GM12878 (cell line): ENCODE measurements around the gene HSD17B13. TPM values are rescaled to one million over a fixed set of nuclear protein-coding genes. Genes with fewer than 3 reads are reported as not detected.

Experiments
- ATAC-seq: fragments of 200-7000 bp; cut with Tn5 transposase; 3 replicates; pipeline ENCODE4 v1.9.1; 2020; ENCODE audit warnings: mild to moderate bottlenecking, moderate library complexity
- BruUV-seq: library from RNA; stranded (reverse); fragments of 400-500 nt; replicated peaks from 2 replicates; lab custom pipeline; 2021; lab: Mats Ljungman, UMichigan
- CTCF ChIA-PET: fragments of 300-600 bp; sonication (Branson Sonifier 250); formaldehyde crosslinking; extraction: SDS; loops from one replicate; lab custom pipeline; 2021; ENCODE audit warnings: inconsistent platforms; lab: Yijun Ruan, JAX
- POLR2A ChIA-PET: fragments of 350-600 bp; formaldehyde crosslinking; extraction: SDS; loops from one replicate; lab custom pipeline; 2021; ENCODE audit warnings: inconsistent platforms; lab: Charles Lee
- RAD21 ChIA-PET: fragments of 300-600 bp; sonication (Branson Sonifier 250); formaldehyde crosslinking; loops from one replicate; lab custom pipeline; 2023; ENCODE audit warnings: antibody characterized with exemption; ENCODE audit not compliant: unreplicated experiment; lab: Charles Lee
- SMC1A ChIA-PET: fragments of 300-600 bp; sonication (Branson Sonifier 250); formaldehyde crosslinking; loops from one replicate; lab custom pipeline; 2023; ENCODE audit not compliant: unreplicated experiment, uncharacterized antibody; lab: Charles Lee
- DNase-seq: peaks from one replicate; pipeline ENCODE4 v3.0.0-alpha.2; 2011; ENCODE audit warnings: low read depth, low spot score
- FAIRE-seq: peaks from 3 replicates; lab custom pipeline; 2011; peaks lifted over from hg19 to GRCh38; lab: Jason Lieb, UNC
- H2AFZ ChIP-seq: 2 replicates; pipeline ENCODE4 v1.6.0; 2011; ENCODE audit warnings: low read depth, low read length, control low read depth; ENCODE audit not compliant: control insufficient read depth
- H3K27ac ChIP-seq: 2 replicates; pipeline ENCODE4 v1.5.1; 2011; ENCODE audit warnings: control low read depth; ENCODE audit not compliant: control insufficient read depth, insufficient read depth
- H3K27me3 ChIP-seq, 2 experiments: replicated peaks in 1 of 2; 2 replicates each; pipeline versions ENCODE4 v1.6.0 to v1.6.1; 2011; ENCODE audit warnings: low read length in 1 of 2; ENCODE audit not compliant: control insufficient read depth in 2 of 2, insufficient read depth in 2 of 2
- H3K36me3 ChIP-seq, 2 experiments: 2 replicates each; pipeline ENCODE4 v1.5.1; 2011; ENCODE audit warnings: low read length in 1 of 2; ENCODE audit not compliant: control insufficient read depth in 2 of 2, insufficient read depth in 2 of 2
- H3K4me1 ChIP-seq: 2 replicates; pipeline ENCODE4 v1.6.1; 2011; ENCODE audit warnings: mild to moderate bottlenecking, low read length, moderate library complexity, mixed read lengths; ENCODE audit not compliant: control insufficient read depth, insufficient read depth
- H3K4me2 ChIP-seq: 2 replicates; pipeline ENCODE4 v1.6.0; 2011; ENCODE audit warnings: control low read depth; ENCODE audit not compliant: control insufficient read depth, insufficient read depth
- H3K4me3 ChIP-seq: fragments of 200-600 bp; sonication (generic); 2 replicates; pipeline ENCODE4 v1.5.1; 2016
- H3K79me2 ChIP-seq: 2 replicates; pipeline ENCODE4 v1.6.0; 2011; ENCODE audit warnings: low read length; ENCODE audit not compliant: control insufficient read depth, insufficient read depth
- H3K9ac ChIP-seq: 2 replicates; pipeline ENCODE4 v1.8.0; 2011; ENCODE audit warnings: low read length, control low read depth, mixed read lengths; ENCODE audit not compliant: control insufficient read depth, insufficient read depth
- H3K9me3 ChIP-seq: replicated peaks from 3 replicates; pipeline ENCODE4 v1.5.1; 2011; ENCODE audit warnings: mild to moderate bottlenecking, low read length; ENCODE audit not compliant: control insufficient read depth, insufficient read depth
- H4K20me1 ChIP-seq: 2 replicates; pipeline ENCODE4 v1.6.0; 2011; ENCODE audit not compliant: control insufficient read depth, insufficient read depth
- ATF7 ChIP-seq: fragments of 450-650 bp; IDR thresholded peaks from 2 replicates; pipeline ENCODE4 v1.6.1; 2016; ENCODE audit warnings: low read depth, mild to moderate bottlenecking
- CBX3 ChIP-seq: fragments of 200-600 bp; sonication (generic); IDR thresholded peaks from 2 replicates; pipeline ENCODE4 v1.6.1; 2016; ENCODE audit warnings: low read depth, borderline replicate concordance
- CHD1 ChIP-seq: IDR thresholded peaks from 2 replicates; pipeline ENCODE4 v1.6.1; 2012; ENCODE audit warnings: low read depth, low read length, improper control_type of control experiment
- CHD4 ChIP-seq: fragments of 200-600 bp; sonication (generic); IDR thresholded peaks from 2 replicates; pipeline ENCODE4 v1.6.1; 2016; ENCODE audit warnings: mild to moderate bottlenecking
- CREM ChIP-seq: IDR thresholded peaks from 2 replicates; pipeline ENCODE4 v1.6.1; 2014; ENCODE audit warnings: antibody characterized with exemption, low read depth
- EP300 ChIP-seq, 2 experiments: fragments of 150-350 bp in 1 of 2; IDR thresholded peaks; 2 replicates each; pipeline ENCODE4 v1.6.1; 2011 to 2012; ENCODE audit warnings: low read depth in 2 of 2, low read length in 2 of 2, borderline replicate concordance in 1 of 2, improper control_type of control experiment in 1 of 2, inconsistent platforms in 1 of 2; ENCODE audit not compliant: control insufficient read depth in 1 of 2
- GABPA ChIP-seq: IDR thresholded peaks from 2 replicates; pipeline ENCODE4 v1.6.1; 2014; ENCODE audit warnings: antibody characterized with exemption, low read depth, mild to moderate bottlenecking, inconsistent platforms
- GATAD2B ChIP-seq: fragments of 450-650 bp; conservative IDR thresholded peaks from 2 replicates; pipeline ENCODE4 v1.6.1; 2017; ENCODE audit warnings: low read depth, mild to moderate bottlenecking, moderate library complexity
- HDGF ChIP-seq: fragments of 450-650 bp; IDR thresholded peaks from 2 replicates; pipeline ENCODE4 v1.6.1; 2016; ENCODE audit warnings: antibody characterized with exemption
- JUND ChIP-seq: IDR thresholded peaks from 2 replicates; pipeline ENCODE4 v1.6.1; 2012; ENCODE audit warnings: low read depth, mild to moderate bottlenecking, low read length, improper control_type of control experiment, moderate library complexity
- KLF5 ChIP-seq: fragments of 450-650 bp; IDR thresholded peaks from 2 replicates; pipeline ENCODE4 v1.6.1; 2014; ENCODE audit warnings: mild to moderate bottlenecking; ENCODE audit not compliant: partially characterized antibody
- LARP7 ChIP-seq: fragments of 450-650 bp; IDR thresholded peaks from 2 replicates; pipeline ENCODE4 v1.6.1; 2017; ENCODE audit warnings: mild to moderate bottlenecking
- NKRF ChIP-seq: fragments of 450-650 bp; conservative IDR thresholded peaks from 2 replicates; pipeline ENCODE4 v1.6.1; 2017; ENCODE audit warnings: mild to moderate bottlenecking, moderate library complexity
- NR2C1 ChIP-seq: fragments of 450-650 bp; IDR thresholded peaks from 2 replicates; pipeline ENCODE4 v1.6.1; 2017; ENCODE audit warnings: antibody characterized with exemption, mild to moderate bottlenecking, moderate library complexity
- RELA ChIP-seq: fragments of 450-650 bp; IDR thresholded peaks from 2 replicates; pipeline ENCODE4 v1.8.0; 2014; ENCODE audit warnings: borderline replicate concordance; ENCODE audit not compliant: partially characterized antibody
- REST ChIP-seq: IDR thresholded peaks from 2 replicates; pipeline ENCODE4 v1.6.1; 2012; ENCODE audit warnings: mild to moderate bottlenecking, low read depth, low read length
- TARDBP ChIP-seq: IDR thresholded peaks from 2 replicates; pipeline ENCODE4 v1.6.1; 2016; ENCODE audit warnings: borderline replicate concordance
- ZBED1 ChIP-seq: IDR thresholded peaks from 2 replicates; pipeline ENCODE4 v1.6.1; 2016; ENCODE audit warnings: borderline replicate concordance
- WGBS: methylation state at CpG from one replicate; pipeline ENCODE4 v1.1.6; 2016; ENCODE audit warnings: low lambda C conversion rate; ENCODE audit not compliant: insufficient replicate concordance, insufficient coverage; ENCODE audit errors: missing lambda C conversion rate; 5-methylcytosine and 5-hydroxymethylcytosine counted together
- in situ Hi-C: fragments of 300-500 bp; cut with MboI; formaldehyde crosslinking; loops from 9 replicates; pipeline ENCODE4 v1.14.3; 2018; ENCODE audit warnings: mixed read lengths
- intact Hi-C: fragments of 100-400 bp; cut with micrococcal nuclease; formaldehyde crosslinking; loops from one replicate; pipeline ENCODE4 v1.14.2; 2022; ENCODE audit not compliant: unreplicated experiment
- polyA plus RNA-seq, 11 experiments: library from polyadenylated mRNA; depleted of rRNA in 4 of 11; unstranded in 6 of 11; stranded (reverse) in 5 of 11; fragments of >200 nt; fragmentation: Nextera tagmentation in 4 of 11; fragmentation: Illumina TruSeq in 1 of 11; extraction: Ambion mirVana in 4 of 11; extraction: Trizol in 1 of 11; gene quantifications; 1 replicate in 1 of 11; 2 replicates in 10 of 11; pipeline versions ENCODE4 v1.2.1 to v1.2.3, GENCODE V29; 2011 to 2016; ENCODE audit warnings: inconsistent platforms in 2 of 11, missing spikeins in 2 of 11, low read depth in 1 of 11
- total RNA-seq, 4 experiments: library from RNA; depleted of rRNA in 3 of 4; stranded (reverse); fragments of >200 nt in 3 of 4; fragmentation: Illumina TruSeq in 1 of 4; extraction: Trizol in 1 of 4; gene quantifications; 2 replicates each; pipeline versions ENCODE4 v1.2.1 to v1.2.3, GENCODE V29; 2013 to 2021
- TF ChIP-seq, protein P1 (sequence below): IDR thresholded peaks from 2 replicates; pipeline ENCODE4 v1.6.1; 2012; ENCODE audit warnings: low read depth, low read length, improper control_type of control experiment

The HSD17B13 gene
- total and polyA plus RNA-seq, 10 of the 15 experiments (the other 5 are each of a cell fraction or from before 2014, with no cell fraction given): 0.03 to 0.09 (median 0.04) TPM; not detected in 4

GRCh38 chr4:87366521-87367162, 44.0 kb upstream of the HSD17B13 start:
- POLR2A ChIA-PET: no interaction called here
- no peak for ATAC-seq
- intact Hi-C loops: no loop called here
- H3K9ac ChIP-seq: no peak overlapping the region
- no peak overlapping the region for H3K4me3 ChIP-seq
- DNase-seq: no peak
- H2AFZ ChIP-seq: no peak overlapping the region
- no peaks in the 10 kb centered on the region for H3K27me3 ChIP-seq
- peaks cover 0 to 4% of the 10 kb centered on the region in 2 experiments; a peak in 1 of 4 replicates for H3K36me3 ChIP-seq
- FAIRE-seq: no peak
- SMC1A ChIA-PET: no interaction called here
- no peaks in the 10 kb centered on the region for H3K9me3 ChIP-seq
- no peak overlapping the region for H3K27ac ChIP-seq
- H3K79me2 ChIP-seq: no peaks in the 10 kb centered on the region
- in situ Hi-C loops: no loop called here
- RAD21 ChIA-PET: no interaction called here
- 48% methylated on average over 2 of the region's 2 CpGs for WGBS
- BruUV-seq: no TSS peak
- H3K4me2 ChIP-seq: no peak overlapping the region
- H3K4me1 ChIP-seq: no peaks in the 10 kb centered on the region
- TF ChIP-seq EP300 (IDR thresholded peaks at IDR 0.05; ENCODE audit: borderline replicate concordance in 1 of 2, control insufficient read depth in 1 of 2, low read depth in 2 of 2, low read length in 2 of 2) (no peak), REST (no peak), CREM (no peak), NKRF (no peak), CHD1 (no peak), CHD4 (no peak), KLF5 (no peak), GABPA (no peak), ATF7 (no peak), CBX3 (no peak), NR2C1 (no peak), RELA (no peak), TARDBP (no peak), JUND (no peak), ZBED1 (no peak), HDGF (no peak), GATAD2B (no peak), LARP7 (no peak)
- TF ChIP-seq, protein P1, sequence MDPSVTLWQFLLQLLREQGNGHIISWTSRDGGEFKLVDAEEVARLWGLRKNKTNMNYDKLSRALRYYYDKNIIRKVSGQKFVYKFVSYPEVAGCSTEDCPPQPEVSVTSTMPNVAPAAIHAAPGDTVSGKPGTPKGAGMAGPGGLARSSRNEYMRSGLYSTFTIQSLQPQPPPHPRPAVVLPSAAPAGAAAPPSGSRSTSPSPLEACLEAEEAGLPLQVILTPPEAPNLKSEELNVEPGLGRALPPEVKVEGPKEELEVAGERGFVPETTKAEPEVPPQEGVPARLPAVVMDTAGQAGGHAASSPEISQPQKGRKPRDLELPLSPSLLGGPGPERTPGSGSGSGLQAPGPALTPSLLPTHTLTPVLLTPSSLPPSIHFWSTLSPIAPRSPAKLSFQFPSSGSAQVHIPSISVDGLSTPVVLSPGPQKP: no peak
- TF ChIP-seq, all 136 proteins: peak for 0
- CTCF ChIA-PET: interaction anchor here (0.6 kb wide), 1 partner anchor 100 kb away, joined by 4 read pairs; no protein-coding TSS in a partner anchor
- no peaks in the 10 kb centered on the region for H4K20me1 ChIP-seq
